G401 (cell line): ENCODE measurements around the gene ARHGEF25. TPM values are rescaled to one million over a fixed set of nuclear protein-coding genes. Genes with fewer than 3 reads are reported as not detected.
"Not testable (repeated sequence)": the region's sequence is repeated elsewhere in the genome, so short reads cannot be mapped to it uniquely, and the experiment has no call there.

Experiments
- DNase-seq: peaks from one replicate; pipeline ENCODE4 v3.0.0-alpha.2; 2015; ENCODE audit warnings: low spot score
- in situ Hi-C: cut with HindIII; loops from 2 replicates; pipeline ENCODE4 v1.10.0; 2016; ENCODE audit warnings: low sequenced_read_pairs, mixed read lengths
- total RNA-seq: library from RNA; depleted of rRNA; stranded (reverse); fragments of >200 nt; shearing (Covaris generic); gene quantifications from 2 replicates; pipeline ENCODE4 v1.2.3, GENCODE V29; 2014; rRNA removed

Gene ARHGEF25
- total RNA-seq: 4.6 and 5.7 TPM in 2 replicates

- in situ Hi-C loops: no loop called here
- peak; percentile 84 for DNase-seq
Measured at GRCh38 chr12:57611108-57611826, at the start of gene ARHGEF25. Gene ARHGEF25 (plus strand): TSS chr12:57611435. CDS start chr12:57611895, 460 bp downstream.

- in situ Hi-C loops: no loop called here
- no peak for DNase-seq
Measured at GRCh38 chr12:57563358-57563757, 47.9 kb upstream of the ARHGEF25 start.

- in situ Hi-C loops: no loop called here
- no peak for DNase-seq
Measured at GRCh38 chr12:57564178-57564740, 47.0 kb upstream of the ARHGEF25 start.

GRCh38 chr12:57568838-57569237, 42.4 kb upstream of the ARHGEF25 start:
- no peak for DNase-seq
- in situ Hi-C loops: no loop called here

DNA sequence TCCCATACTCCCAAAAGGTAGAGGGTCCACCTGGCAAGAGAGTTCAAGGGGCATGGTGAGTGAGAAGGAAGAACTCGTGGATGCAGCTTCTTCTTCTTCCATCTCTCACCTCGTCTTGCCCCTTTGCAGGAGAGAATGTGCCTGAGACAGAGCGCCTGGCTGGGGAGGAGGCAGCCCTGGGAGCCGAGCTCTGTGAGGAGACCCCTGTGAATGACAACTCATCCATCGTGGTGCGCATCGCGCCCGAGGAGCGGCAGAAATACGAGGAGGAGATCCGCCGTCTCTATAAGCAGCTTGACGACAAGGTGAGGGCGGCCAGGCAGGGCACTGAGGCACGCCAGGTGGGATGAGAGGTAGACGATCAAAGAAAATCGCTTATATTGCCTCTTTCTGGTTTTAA, 41.4 kb upstream of the ARHGEF25 start:
- in situ Hi-C loops: no loop called here
- DNase-seq: no peak

GRCh38 chr12:57570438-57570837, 40.8 kb upstream of the ARHGEF25 start:
- DNase-seq, in situ Hi-C loops: not testable (repeated sequence)

GRCh38 chr12:57571926-57572762, 39.1 kb upstream of the ARHGEF25 start:
- DNase-seq: no peak
- in situ Hi-C loops: no loop called here

- in situ Hi-C loops: no loop called here
- DNase-seq: no peak
Measured at GRCh38 chr12:57574795-57575194, 36.4 kb upstream of the ARHGEF25 start.

DNA sequence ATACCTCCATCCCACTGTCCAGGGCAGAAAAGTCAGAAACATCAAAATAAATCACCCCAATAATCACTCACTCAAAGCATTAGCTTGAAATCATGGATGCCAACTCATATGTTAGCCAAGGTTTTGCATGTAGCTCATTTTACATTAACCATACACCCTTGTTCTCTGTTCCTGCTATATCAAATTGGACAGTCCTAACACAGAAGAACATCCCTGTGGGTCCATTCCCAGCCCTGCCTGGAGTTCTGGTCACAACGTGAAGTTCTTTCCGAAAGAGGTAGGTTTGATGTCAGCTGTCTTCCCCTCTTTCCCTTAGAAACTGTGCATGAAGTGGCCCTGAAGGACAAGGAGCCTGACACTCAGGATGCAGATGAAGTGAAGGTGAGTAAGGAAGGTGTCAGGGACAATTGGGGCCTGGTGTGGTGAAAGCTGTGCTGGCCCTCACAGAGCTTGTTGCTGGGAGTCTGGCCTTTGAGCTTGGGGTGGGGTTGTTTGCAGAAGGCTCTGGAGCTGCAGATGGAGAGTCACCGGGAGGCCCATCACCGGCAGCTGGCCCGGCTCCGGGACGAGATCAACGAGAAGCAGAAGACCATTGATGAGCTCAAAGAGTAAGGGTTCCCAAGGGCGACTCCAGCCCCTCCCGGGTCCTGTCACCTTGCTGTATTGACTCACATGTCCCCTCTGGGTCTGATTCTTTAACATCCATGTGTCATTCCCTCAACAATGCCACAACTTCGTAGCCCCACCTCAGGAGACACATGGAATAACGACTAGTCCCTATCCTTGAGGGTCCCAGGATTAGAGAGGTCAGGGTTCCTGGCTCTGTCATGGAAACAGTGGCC, 35.2 kb upstream of the ARHGEF25 start:
- in situ Hi-C loops: no loop called here
- no peak for DNase-seq

- in situ Hi-C loops: no loop called here
- no peak for DNase-seq
Measured at GRCh38 chr12:57576613-57577160, 34.5 kb upstream of the ARHGEF25 start.

DNA sequence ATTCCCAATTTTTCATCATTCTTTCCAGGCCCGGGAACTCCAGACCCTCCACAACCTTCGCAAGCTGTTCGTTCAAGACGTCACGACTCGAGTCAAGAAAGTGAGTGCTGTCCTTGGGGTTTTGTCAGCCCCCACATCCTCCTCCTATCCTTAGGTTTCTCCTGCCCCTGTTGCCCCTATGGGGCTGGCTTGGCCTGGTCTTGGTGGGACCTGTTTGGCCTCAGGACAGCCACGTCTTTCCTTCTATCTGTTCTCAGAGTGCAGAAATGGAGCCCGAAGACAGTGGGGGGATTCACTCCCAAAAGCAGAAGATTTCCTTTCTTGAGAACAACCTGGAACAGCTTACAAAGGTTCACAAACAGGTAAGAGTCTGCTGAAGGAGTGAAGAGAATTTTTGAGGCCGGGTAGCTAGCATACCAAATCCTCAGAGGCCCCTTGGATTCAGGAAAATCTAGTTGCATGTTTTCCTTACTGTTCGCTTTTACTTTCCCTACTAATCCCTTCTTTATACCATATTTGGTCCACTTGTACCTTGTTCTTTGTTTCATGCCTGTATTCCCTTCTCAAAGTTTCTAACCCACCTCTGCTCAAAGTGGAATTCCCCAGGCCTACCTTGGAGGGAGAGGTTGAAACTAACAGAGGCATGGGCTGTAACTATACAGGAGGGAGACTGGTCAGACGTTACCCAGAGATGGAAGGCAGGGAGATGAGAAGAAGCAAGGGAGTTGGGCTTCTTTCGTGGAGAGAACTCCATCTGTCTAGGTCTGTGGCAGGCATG, 33.1 kb upstream of the ARHGEF25 start:
- in situ Hi-C loops: no loop called here
- DNase-seq: no peak

GRCh38 chr12:57579011-57579410, 32.2 kb upstream of the ARHGEF25 start:
- in situ Hi-C loops: no loop called here
- DNase-seq: no peak

DNA sequence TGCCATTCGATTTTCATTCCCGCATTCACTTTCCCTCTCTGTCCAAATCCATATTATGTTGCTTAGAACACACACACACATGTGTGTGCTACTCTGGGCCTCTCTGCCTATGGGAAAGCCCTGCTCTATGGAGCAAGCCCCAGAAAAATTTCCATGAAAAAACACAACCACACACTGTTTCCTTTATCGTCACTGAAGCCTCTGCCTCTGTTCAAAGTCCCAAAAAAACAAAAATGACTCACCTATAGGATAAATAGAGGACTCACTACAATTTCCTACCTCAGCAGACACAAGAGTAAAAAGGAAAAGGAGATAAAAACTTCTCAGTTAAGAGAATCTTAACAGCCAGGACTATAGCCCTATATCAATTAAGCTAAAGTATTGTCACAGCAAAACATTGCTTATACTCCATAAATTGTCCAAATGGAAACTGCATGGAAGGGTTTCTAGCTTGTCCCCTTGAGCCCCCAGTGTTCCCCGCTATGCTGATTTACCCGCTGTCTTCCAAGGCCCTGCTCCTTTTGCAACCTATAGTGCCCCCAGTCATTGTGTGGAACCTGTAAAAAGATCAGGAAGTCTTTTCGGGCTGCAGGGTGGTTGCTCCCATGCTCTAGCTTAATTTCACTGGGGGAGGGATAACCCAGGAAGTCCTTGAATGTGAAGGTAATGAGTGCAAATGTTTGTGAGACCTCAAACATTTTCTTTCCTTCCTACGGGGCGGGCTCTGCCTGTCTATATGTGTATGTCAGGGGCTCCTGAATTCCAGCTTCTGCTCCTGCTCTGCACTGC, 31.4 kb upstream of the ARHGEF25 start:
- in situ Hi-C loops: no loop called here
- DNase-seq: no peak

DNA sequence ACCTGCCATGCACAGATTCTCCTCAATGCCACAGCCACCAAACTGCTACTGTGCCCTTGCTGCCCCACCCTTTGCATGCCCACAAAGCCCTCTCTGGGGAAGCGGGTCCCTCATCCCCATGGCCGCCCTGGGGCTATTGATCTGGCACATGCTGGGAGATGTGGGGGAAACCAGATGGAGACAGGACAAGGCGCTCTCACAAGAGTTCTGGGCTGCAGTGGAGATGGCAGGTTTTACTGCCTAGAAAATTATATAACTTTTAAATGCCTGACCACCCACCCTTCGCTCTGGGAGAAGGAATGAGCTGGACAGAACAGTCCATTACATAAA, 30.8 kb upstream of the ARHGEF25 start:
- no peak for DNase-seq
- in situ Hi-C loops: no loop called here

- DNase-seq: no peak
- in situ Hi-C loops: no loop called here
Measured at GRCh38 chr12:57581802-57582201, 29.4 kb upstream of the ARHGEF25 start.

GRCh38 chr12:57582440-57582839, 28.8 kb upstream of the ARHGEF25 start:
- in situ Hi-C loops: no loop called here

DNA sequence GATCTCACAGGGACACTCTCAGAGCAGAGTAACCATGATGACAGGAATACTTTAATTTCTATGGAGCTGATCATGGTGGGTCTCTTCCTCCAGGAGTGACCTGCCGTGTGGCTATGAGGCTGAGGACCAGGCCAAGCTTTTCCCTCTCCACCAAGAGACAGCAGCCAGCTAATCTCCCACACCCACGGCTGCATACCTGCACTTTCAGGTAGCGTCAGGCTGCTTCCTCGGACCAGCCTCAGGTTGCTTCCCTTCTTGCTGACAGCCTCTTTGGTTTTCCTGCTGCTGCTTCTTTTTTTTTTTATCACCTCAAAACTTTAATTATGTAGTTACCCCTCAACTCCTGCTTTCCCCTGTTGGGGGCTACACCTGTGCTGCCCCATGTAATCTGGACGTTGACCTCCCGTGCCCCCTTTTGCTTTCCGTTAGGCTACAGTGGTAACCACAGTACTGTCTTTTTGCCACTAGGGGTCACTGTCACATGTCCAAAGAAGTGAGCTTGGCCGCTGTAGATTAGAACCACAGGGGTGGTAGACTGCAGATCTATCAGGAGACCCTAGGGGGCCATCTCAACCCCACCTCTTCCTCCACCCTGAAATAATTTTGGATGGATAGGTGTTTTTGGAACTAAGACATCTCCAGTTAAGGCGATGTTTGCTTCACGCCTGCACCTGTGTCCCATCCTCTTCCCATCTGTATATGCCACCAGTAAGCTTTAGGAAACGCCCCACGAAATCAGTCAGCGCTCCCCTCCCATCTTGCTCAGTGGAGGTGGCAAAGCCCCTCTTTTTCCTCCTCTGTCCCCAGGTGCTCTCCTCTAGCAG, 28.0 kb upstream of the ARHGEF25 start:
- in situ Hi-C loops: no loop called here

More at GRCh38 chr12:57582440-57582839, 28.8 kb upstream of the ARHGEF25 start:
- no peak for DNase-seq

More for the DNA sequence above, 28.0 kb upstream of the ARHGEF25 start:
- DNase-seq: peak; percentile 86
